HT-29 (cell line): ENCODE measurements around the gene DNAJC3. TPM values are rescaled to one million over a fixed set of nuclear protein-coding genes. Genes with fewer than 3 reads are reported as not detected.
A peak's percentile ranks its signal among the peaks of the same experiment; 100 is the strongest.
"Not testable (repeated sequence)": the region's sequence is repeated elsewhere in the genome, so short reads cannot be mapped to it uniquely, and the experiment has no call there.

Experiments
- DNase-seq: peaks from one replicate; pipeline ENCODE4 v3.0.0-alpha.2; 2015; ENCODE audit warnings: low spot score
- total RNA-seq: library from RNA; depleted of rRNA; stranded (reverse); fragments of >200 nt; shearing (Covaris generic); gene quantifications from 2 replicates; pipeline ENCODE4 v1.2.3, GENCODE V29; 2014

Gene DNAJC3
- total RNA-seq, 1 experiment from 2014 or later, result 20.1 TPM

DNA sequence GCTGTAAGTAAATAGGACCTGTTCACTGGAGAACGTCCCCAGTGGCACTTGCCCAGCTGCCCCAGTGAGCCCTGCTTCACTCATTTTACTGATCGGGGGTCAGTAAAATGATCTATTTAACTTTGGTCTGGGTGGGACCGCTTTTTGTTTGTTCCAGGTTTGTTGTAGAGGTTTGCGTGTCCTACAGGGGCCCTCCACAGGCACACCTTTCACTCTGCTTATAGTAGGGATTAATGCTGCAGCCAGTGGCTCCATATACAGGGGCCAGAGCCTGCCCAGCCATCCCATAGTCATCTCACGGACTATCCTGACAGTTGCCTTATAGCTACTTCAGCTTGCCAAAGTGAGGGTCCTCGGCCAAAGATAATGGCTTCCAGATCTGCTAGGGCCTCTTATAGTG lies 104.1 kb downstream of the DNAJC3 start:
- no peak for DNase-seq

DNA sequence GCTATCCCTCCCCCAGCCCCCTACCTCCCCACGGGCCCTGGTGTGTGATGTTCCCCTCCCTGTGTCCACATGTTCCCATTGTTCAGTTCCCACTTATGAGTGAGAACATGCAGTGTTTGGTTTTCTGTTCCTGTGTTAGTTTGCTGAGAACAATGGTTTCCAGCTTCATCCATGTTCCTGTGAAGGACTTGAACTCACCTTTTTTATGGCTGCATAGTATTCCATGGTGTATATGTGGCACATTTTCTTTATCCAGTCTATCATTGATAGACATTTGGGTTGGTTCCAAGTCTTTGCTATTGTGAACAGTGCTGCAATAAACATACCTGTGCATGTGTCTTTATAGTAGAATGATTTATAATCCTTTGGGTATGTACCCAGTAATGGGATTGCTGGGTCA lies 105.0 kb downstream of the DNAJC3 start:
- not testable (repeated sequence) for DNase-seq

DNA sequence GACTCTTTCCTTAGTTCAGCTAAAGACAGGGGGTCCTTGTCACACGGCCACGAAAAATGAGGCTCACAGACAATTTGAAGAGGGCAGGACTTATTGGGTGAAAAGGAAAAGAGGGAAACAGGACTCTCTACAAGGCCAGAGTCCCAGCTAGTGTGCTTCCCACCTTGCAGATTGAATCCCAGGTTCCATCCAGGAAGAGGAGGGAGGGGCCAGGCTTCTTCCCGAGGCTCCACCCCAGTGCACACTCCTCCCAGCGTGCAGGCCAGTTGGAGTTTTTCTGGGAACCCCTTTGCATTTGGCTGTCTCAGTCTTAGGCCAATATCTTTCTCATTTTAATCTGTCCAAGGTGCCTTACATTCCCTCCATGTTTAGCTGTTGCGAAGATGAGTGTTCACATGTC lies 106.8 kb downstream of the DNAJC3 start:
- no peak for DNase-seq

DNA sequence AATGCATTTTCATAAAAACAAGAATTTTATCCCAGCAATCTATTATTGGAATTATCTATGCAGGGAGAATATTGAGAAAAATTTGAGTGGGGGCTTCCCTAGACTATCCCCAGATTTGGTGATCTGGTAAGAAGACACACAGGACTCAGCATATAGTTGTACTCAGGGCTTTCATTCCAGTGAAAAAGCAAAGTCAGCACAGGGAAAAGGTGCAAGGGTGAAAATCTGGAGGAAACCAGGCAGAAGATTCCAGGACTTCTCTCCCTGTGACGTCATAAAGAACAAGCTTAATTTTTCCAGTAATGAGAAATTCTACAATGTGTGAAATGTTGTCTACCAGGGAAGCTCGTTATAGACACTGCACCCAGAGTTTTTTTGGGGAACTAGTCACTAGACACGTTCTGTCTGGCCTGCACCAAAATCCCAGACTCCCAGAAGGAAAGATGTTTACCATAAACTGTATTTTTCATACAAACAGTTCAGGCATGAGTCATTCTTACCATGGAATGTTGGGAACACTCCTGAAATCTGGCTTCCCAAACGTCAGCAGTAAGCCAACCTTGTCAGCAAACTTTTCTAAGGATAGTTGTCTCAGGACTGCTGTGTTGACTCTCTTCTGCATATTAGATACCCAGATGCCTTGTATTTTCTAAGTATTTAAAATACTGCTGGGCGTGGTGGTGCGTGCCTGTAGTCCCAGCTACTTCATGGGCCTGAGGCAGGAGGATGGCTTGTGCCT lies 107.4 kb downstream of the DNAJC3 start:
- no peak for DNase-seq

DNA sequence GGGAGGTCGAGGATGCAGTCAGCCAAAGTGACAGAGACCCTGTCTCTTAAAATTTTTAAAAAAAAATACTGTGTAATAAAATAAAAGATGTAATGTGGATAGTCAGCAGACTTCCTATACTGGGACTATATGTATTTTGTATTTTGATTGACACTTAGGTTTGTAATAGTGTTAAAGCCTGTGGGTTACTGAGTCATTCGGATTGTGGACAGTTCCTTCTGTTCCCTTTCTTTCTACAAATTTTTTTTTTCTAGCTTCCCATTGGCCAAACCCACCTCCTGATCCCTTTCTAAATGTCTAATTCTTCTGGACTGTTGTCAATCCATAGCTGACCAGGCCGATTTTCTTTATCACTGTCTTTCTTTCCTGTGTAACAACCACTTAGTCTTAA lies 108.0 kb downstream of the DNAJC3 start:
- DNase-seq, result no peak

DNA sequence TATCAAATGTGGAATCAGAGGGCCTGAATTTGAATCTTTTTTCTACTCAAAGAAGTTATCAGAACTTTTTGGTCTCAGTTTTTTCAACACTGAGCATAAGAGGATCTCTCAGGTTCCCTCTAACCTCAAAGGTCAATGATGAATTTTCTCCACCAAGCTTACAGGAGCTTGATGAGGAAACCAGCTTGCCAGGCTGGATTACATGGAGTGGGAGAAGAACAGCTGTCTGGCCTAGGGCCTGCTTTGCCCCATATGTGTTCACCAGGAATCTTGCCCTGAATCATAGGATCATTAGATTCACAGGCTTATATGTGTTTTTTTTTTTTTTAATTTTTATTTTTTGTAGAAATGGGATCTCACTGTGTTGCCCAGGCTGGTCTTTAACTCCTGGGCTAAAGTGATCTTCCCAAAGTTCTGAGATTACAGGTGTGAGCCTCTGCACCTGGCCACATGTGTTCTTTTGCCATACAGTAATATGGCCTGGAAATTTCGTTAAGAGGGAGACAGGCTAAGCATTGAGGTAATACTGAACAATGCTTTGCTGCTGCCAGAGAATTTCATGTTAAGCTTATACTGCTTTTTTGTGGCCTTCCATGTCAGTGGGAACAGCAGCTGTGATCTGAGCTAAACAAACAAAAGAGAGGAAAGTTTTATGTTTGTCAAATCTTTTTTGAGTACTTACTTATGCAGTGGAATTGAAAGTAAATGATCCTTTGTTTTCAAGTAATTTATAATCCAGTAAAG lies 110.6 kb downstream of the DNAJC3 start:
- no peak for DNase-seq

DNA sequence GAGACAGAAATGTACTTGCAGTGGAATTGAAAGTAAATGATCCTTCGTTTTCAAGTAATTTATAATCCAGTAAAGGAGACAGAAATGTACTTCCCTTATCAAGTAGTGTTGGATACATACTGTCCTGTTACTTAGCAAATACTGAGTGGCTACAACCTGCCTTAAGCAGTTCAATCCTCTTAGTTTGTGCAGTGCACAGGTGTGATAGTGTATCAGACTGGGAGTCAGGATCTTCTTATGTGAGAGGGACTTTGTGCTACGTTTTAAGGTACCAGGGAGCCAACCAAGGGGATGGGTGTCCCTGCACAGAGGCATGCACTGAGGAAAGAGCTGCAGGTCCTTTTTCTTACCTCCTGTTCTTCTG lies 111.1 kb downstream of the DNAJC3 start:
- no peak for DNase-seq

DNA sequence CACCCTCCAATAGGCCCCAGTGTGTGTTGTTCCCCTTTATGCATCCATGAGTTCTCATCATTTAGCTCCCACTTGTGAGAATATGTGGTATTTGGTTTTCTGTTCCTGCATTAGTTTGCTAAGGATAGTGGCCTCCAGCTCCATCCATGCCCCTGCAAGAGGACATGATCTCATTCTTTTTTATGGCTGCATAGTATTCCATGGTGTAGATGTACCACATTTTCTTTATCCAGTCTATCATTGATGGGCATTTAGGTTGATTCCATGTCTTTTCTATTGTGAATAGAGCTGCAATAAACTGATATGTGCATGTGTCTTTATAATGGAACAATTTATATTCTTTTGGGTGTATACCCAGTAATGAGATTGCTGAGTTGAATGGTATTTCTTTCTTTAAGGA lies 112.4 kb downstream of the DNAJC3 start:
- not testable (repeated sequence) for DNase-seq

DNA sequence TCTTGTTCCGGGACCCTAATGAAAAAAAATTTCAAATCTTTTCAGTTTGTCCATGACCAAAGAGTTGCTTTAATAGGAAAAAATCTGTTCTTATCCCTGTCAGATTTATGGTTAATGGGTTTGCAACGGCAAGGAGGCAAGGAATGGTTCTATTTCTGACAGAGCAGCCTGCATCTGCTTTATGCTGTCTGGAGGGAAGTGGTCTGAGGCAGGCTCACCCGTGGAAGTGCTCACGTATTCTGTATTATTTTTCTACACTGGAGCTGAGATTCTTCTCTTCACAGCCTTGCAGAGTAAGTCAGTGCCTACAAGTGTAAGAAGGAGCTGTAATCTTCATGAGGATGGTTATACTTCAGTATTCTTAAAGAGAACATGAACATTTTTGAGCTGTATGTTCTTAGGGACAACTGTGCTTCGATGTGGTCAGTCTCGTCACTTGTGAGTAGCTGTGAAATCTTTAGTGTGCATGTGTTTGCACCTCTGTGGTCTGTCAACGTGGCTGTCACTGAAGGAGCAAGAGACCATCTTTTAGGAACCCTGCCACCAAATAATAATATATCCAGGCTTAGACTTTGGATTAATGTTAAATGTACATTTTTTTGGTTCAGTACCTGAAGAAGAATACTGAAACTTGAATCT lies 114.3 kb downstream of the DNAJC3 start:
- DNase-seq, result no peak

DNA sequence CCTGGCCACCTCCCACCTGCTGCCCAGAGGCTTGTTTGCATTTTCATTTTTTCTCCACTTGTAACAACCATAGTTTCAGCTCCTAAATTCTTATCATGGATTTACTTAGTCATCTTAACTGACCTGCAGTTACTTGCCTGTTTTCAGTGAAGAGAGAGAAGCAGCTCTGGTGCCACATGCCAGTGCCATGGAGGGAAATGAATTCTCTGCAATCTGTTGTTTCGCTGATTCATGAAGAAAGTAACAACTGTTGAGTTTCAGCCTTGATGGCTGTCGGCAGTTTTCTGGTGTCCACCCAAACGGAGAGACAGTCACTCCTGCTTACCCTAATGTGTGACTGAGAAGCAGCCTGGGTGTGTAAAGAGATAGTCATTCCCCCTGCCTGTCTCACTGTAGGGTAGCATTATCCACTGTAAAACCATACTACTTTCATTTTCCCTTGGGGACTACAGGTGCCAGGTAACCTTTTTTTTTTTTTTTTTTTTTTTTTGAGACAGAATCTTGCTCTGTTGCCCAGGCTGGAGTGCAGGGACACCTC lies 116.1 kb downstream of the DNAJC3 start:
- DNase-seq, result no peak

DNA sequence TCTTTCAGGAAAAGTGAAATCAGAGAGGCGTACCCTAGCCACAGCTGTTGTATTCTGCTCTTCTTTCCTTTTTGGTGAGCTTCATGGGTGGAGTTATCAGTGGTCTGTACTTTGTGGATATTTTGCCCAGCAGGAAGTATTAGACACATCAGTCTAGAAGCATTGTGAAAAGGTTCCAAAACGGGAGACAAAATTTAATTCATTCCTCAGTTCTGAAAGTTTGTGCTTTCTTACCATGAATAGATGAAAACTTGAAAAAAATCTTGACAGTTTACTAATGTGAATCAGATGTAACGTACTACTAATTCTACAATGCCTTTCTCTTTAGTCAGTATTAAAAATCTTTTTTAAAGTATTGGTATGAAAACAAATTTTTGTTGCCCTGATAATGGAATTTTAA lies 116.8 kb downstream of the DNAJC3 start:
- DNase-seq, result no peak

DNA sequence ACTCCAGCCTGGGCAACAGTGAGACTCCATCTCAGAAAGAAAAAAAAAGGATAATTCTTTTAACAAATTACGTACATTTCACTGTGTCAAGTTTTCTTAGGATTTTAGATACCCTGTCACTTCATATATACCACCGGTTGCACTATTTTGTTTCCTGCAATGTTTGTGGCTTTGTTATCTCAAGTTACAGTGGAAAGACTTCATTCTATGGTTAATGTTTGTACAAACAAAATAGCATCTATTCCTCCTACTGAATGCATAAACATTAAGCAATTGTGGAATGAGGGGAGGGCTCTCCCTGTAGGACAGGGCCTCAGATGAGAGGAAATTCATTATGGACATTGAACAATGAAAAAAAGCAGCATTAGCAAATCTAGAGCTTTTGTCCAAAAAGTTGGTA lies 120.1 kb downstream of the DNAJC3 start:
- DNase-seq, result no peak

DNA sequence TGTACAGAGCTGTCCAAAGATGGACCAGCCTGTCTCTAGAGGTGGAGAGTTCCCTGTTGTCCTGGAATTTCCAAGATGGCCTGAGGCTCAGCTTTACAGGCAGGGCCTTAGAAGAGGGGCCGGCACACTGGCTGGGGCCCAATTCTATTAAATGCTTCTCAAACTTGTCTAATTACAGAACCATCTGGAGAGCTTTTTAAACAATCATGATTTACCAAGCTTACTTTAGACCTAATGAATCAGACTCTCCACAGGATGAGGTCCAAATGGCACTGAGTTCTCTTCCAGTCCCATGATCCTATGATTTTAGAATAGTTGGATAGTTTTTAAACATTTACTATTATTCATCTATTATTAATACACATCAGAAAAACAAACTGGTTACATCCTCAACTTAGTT lies 123.5 kb downstream of the DNAJC3 start:
- DNase-seq, result no peak

DNA sequence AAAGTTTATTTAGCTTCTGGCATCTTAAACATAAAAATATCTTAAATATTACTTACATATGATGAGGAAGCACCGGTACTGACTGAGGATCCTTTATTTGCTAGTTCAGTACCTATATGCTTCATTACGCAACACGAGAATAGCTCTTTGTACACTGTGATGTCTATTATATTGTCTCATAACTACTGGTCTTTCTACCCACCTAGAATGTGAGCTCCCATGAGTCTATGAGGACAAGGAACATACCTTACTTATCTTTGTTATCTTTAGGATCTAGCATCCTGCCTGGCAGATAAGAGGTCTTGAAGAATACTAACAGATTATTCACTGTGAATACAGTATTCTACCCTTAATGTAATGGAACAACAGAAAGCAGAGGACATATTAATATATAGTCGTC lies 124.9 kb downstream of the DNAJC3 start:
- no peak for DNase-seq

DNA sequence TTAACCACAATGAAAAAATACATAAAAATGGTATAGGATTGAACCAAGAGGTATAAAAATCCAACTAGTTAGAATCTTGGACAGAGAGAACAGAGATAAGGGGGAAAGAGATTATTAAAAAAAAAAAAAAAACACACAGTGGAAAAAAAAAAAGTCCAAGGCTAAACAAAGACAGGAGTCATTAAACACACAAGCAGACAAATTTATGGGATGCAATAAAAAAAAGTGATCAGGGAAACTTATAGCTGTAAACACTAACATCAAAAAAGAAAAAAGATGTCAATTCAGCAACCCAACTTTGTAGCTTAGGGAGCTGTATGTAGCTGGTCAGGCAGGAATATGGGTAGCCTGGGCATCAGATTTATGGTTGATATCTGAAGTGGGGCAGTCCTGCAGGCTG lies 129.0 kb downstream of the DNAJC3 start:
- DNase-seq, result no peak

DNA sequence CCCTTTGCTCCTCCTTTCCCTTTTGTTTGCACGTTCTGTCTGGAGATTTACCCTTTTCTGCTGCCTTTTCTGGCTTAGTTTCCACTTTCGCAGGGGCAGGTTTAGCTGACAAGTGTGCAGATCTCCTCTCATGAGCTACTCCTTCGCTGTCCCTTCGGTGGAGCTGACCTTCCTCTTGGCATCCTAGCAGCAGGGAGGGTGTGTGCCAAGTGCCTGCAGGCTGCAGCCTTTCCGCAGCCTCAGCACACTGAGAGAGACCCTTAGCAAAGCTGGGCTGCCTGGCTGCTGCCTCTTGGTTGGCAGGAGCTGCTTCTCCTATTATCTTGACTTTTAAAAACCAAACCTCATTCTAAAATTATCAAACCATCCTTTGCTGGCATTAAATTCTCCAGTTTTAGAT lies 132.5 kb downstream of the DNAJC3 start:
- no peak for DNase-seq

DNA sequence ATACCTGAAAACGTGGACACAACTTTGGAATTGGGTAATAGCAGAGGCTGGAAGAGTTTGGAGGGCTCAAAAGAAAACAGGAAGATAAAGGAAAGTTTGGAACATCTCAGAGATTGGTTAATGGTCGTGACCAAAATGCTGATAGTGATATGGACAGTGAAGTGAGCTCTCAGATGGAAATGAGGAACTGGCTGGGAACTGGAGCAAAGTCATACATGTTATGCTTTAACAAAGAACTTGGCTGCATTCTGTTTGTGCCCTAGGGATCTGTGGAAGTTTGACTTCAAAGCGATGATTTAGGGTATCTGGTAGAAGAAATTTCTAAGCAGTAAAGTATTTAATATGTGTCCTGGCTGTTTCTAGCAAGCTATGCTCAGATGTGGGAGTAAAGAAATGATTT lies 136.2 kb downstream of the DNAJC3 start:
- DNase-seq, result no peak

DNA sequence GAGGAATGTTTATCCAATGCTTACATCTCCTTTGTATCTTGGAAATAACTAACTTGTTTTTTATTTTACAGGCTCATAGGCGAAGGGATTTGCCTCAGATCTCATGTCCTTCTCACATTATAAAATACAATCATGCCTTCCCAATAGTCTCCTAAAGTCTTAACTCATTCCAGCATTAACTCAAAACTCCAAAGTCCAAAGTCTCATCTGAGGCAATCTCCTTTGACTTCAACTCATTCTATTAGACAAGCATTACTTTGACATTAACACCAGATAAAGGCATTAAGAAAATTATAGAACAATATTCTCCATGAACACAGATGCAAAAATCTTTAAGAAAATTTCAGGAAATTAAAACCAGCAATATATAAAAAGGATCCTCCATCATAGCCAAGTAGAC lies 137.6 kb downstream of the DNAJC3 start:
- DNase-seq, result no peak

DNA sequence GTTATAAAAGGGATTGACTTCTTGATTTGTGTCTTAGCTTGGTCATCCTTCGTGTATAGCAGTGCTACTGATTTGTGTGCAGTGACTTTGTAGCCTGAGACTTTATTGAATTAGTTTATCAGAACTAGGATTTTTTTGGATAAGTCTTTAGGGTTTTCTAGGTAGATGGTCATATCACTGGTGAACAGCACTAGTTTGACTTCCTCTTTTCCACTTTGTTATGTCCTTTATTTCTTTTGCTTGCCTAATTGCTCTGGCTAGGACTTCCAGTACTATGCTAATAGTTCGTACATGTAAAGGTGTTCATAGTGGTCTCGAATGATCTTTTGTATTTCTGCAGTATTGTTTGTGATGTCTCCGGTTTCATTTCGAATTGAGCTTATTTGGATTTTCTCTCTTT lies 145.4 kb downstream of the DNAJC3 start:
- no peak for DNase-seq

DNA sequence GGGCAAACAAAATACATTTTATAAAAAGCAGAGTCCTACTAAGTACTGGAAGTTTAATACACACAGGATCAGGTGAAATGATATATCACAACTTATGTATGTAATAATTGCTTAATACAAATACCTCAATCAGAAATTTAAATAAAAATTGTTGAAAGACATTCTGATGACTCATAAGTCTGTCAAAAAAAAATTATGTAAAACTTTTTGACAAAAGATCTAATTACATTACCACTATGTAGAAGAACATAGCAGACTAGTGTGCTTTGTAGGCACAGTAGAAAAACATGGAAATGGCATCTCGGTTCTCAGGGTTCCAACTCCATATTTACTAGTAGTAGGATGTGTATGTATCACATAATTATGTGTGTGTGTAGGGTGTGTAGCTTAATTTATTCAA lies 156.2 kb downstream of the DNAJC3 start:
- no peak for DNase-seq

DNA sequence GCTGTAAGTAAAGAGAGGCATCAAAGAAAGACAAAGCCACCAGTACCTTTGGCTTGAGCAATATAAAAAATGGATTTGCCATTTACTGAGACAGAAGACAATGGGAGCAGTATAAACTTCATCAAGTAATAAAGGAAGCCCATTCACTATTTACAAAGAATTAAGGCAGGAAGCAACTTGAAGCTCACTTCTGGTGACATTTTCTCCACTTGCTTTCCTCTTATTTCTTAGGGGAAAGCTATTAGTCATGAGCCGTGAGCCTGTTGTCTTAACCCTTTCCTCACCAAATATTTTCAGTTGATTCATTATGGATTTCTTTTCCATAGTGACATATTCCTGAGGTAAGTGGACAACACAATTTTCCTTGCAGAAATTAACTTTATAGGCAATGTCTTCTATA lies 156.8 kb downstream of the DNAJC3 start:
- DNase-seq, result peak; percentile 44

DNA sequence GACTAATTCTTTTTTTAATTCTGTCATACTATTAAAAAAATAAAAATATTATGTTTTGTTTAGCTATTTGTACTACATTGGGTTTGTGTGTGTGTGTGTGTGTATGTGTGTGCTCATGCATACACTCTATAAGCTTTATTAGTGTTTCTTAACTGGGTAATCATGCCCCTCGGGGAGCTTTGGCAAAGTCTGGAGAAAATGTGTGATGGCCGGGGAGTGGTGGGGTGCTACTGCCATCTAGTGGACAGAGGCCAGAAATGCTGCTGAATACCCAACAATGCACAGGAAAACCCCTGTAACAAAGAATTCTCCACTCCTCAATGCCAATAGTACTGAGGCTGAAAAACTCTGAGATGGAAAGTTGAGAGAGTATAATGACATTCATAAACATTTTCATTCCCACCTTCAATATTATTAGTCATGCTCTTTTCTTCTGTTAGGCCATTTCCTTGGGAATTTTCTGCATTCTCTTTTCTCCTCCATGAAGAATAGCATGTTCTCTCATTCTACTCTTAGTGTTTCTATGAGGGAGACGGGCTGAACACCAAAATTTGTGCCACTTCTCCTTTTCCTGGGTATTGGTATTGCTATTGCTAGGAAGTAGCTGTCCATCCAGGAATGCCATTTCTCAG lies 157.3 kb downstream of the DNAJC3 start:
- peak; percentile 91 for DNase-seq
